ENCODE measurements around the gene LMF1. TPM values are rescaled to one million over a fixed set of nuclear protein-coding genes. Genes with fewer than 3 reads are reported as not detected.

The LMF1 gene
- total and polyA plus RNA-seq, 2 of the 13 experiments (the other 11 are each of a cell fraction or from before 2014, with no cell fraction given), result 6.8 to 8.5 TPM

DNA sequence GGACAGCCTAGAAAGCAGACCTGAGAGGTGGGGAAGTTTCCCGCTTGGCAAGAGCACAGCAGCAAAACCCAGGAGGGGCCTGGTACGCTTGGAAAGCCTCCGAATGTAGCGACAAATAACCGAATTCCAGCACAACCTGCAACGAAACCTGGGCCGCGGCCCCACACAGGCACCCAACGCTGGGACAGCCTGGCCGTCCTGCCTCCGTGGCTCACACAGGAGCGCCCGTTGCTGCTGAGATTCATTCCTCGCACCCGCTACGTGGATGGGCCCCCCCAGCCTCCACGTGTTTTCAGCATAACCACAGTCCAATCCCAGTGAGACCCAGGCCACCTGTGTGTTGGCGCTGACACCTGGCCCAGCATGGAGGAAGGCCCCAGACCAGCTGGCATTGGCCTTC is 42.9 kb downstream of the LMF1 start:
- no peak for FAIRE-seq
- BruUV-seq (replicated peaks), result no TSS peak
- no peaks in the 10 kb centered on the region for H4K20me1 ChIP-seq (ENCODE audit: insufficient read depth, low read length)

More for the DNA sequence above, 42.9 kb downstream of the LMF1 start:
- TF ChIP-seq ELF3 (CRISPR knock-in tag; IDR thresholded peaks at IDR 0.05), result no peak
- TF ChIP-seq, protein P1, sequence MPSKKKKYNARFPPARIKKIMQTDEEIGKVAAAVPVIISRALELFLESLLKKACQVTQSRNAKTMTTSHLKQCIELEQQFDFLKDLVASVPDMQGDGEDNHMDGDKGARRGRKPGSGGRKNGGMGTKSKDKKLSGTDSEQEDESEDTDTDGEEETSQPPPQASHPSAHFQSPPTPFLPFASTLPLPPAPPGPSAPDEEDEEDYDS (CRISPR knock-in tag; IDR thresholded peaks at IDR 0.05), result no peak
- TF ChIP-seq, protein P2, sequence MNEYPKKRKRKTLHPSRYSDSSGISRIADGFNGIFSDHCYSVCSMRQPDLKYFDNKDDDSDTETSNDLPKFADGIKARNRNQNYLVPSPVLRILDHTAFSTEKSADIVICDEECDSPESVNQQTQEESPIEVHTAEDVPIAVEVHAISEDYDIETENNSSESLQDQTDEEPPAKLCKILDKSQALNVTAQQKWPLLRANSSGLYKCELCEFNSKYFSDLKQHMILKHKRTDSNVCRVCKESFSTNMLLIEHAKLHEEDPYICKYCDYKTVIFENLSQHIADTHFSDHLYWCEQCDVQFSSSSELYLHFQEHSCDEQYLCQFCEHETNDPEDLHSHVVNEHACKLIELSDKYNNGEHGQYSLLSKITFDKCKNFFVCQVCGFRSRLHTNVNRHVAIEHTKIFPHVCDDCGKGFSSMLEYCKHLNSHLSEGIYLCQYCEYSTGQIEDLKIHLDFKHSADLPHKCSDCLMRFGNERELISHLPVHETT (CRISPR knock-in tag; conservative IDR thresholded peaks at IDR 0.05), result no peak
- TF ChIP-seq, protein P3, sequence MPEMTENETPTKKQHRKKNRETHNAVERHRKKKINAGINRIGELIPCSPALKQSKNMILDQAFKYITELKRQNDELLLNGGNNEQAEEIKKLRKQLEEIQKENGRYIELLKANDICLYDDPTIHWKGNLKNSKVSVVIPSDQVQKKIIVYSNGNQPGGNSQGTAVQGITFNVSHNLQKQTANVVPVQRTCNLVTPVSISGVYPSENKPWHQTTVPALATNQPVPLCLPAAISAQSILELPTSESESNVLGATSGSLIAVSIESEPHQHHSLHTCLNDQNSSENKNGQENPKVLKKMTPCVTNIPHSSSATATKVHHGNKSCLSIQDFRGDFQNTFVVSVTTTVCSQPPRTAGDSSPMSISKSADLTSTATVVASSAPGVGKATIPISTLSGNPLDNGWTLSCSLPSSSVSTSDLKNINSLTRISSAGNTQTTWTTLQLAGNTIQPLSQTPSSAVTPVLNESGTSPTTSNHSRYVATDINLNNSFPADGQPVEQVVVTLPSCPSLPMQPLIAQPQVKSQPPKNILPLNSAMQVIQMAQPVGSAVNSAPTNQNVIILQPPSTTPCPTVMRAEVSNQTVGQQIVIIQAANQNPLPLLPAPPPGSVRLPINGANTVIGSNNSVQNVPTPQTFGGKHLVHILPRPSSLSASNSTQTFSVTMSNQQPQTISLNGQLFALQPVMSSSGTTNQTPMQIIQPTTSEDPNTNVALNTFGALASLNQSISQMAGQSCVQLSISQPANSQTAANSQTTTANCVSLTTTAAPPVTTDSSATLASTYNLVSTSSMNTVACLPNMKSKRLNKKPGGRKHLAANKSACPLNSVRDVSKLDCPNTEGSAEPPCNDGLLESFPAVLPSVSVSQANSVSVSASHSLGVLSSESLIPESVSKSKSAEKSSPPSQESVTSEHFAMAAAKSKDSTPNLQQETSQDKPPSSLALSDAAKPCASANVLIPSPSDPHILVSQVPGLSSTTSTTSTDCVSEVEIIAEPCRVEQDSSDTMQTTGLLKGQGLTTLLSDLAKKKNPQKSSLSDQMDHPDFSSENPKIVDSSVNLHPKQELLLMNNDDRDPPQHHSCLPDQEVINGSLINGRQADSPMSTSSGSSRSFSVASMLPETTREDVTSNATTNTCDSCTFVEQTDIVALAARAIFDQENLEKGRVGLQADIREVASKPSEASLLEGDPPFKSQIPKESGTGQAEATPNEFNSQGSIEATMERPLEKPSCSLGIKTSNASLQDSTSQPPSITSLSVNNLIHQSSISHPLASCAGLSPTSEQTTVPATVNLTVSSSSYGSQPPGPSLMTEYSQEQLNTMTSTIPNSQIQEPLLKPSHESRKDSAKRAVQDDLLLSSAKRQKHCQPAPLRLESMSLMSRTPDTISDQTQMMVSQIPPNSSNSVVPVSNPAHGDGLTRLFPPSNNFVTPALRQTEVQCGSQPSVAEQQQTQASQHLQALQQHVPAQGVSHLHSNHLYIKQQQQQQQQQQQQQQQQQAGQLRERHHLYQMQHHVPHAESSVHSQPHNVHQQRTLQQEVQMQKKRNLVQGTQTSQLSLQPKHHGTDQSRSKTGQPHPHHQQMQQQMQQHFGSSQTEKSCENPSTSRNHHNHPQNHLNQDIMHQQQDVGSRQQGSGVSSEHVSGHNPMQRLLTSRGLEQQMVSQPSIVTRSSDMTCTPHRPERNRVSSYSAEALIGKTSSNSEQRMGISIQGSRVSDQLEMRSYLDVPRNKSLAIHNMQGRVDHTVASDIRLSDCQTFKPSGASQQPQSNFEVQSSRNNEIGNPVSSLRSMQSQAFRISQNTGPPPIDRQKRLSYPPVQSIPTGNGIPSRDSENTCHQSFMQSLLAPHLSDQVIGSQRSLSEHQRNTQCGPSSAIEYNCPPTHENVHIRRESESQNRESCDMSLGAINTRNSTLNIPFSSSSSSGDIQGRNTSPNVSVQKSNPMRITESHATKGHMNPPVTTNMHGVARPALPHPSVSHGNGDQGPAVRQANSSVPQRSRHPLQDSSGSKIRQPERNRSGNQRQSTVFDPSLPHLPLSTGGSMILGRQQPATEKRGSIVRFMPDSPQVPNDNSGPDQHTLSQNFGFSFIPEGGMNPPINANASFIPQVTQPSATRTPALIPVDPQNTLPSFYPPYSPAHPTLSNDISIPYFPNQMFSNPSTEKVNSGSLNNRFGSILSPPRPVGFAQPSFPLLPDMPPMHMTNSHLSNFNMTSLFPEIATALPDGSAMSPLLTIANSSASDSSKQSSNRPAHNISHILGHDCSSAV (CRISPR knock-in tag; IDR thresholded peaks at IDR 0.05; ENCODE audit: borderline replicate concordance), result no peak
- Histone ChIP-seq H3K27me3 (ENCODE audit: control insufficient read depth in 1 of 2, insufficient read depth in 2 of 2, low read length in 2 of 2) (no peaks in the 10 kb centered on the region), H3K9ac (ENCODE audit: insufficient read depth, low read depth, low read length) (no peak overlapping the region), H3K79me2 (ENCODE audit: insufficient read depth, low read length) (no peaks in the 10 kb centered on the region), H3K4me3 (replicated peaks in 1 of 3; ENCODE audit: insufficient read depth in 1 of 3, low read depth in 2 of 3, low read length in 3 of 3) (no peak overlapping the region), H3K4me2 (ENCODE audit: low read depth, low read length) (no peak overlapping the region), H3K4me1 (ENCODE audit: insufficient read depth, low read length) (0 out of 2 replicates have a peak, but pooled peaks cover 6% of the 10 kb centered on the region), H3K36me3 (replicated peaks in 1 of 2; ENCODE audit: control insufficient read depth in 1 of 2, insufficient read depth in 2 of 2, low read length in 2 of 2) (no peaks in the 10 kb centered on the region), H2AFZ (ENCODE audit: low read length) (no peak overlapping the region), H3K9me3 (ENCODE audit: low read length) (no peaks in the 10 kb centered on the region), H3K27ac (ENCODE audit: extremely low read length, insufficient read depth, low read length) (no peak overlapping the region)
- DNase-seq (ENCODE audit: low spot score) (no peak), ATAC-seq (no peak)
- in situ Hi-C loops (cut with HindIII; ENCODE audit: extremely low pct_ligation_motif_present, low pct_unique_long_range_greater_than_20kb), result no loop called here
- intact Hi-C loops (cut with micrococcal nuclease; ENCODE audit: unreplicated experiment), result no loop called here
- 79% methylated on average over 10 of the region's 18 CpGs for WGBS (ENCODE audit: low lambda C conversion rate)
- CTCF ChIA-PET (ENCODE audit: low intra/inter-chr PET ratio, low total read pairs), result no interaction called here
- POLR2A ChIA-PET, result no interaction called here

All from HepG2 (cell line).